Measurements from ENCODE around the gene PDGFD.

Gene PDGFD

DNA sequence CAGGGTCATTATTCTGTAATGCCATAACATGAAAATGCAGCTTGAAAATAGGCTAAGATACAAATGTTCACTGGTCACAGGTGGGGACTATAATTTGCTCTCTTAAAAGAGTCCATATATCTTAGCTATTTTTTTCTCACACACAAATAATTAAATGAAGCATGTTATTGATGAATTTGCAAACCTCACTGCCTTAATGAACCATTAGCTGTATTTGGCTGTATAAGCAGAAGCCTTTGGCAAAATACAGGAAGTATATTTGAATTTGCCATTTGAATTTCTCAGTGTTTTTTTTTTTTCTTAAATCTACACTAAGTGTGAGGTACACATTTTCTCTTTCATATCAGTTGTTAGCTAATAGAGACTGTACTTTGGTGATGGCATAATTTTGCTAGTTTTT is 88.9 kb downstream of the PDGFD start:
- Mint-ChIP-seq H3K27ac (no peak overlapping the region), H3K4me1 (no peaks in the 10 kb centered on the region), H3K9me3 (no peaks in the 10 kb centered on the region), H3K4me3 (no peak overlapping the region), H3K27me3 (ENCODE audit: low read depth, poor library complexity) (no peaks in the 10 kb centered on the region), H3K36me3 (ENCODE audit: low read depth) (no peaks in the 10 kb centered on the region)
- no peak for DNase-seq
- TF ChIP-seq, protein P1, sequence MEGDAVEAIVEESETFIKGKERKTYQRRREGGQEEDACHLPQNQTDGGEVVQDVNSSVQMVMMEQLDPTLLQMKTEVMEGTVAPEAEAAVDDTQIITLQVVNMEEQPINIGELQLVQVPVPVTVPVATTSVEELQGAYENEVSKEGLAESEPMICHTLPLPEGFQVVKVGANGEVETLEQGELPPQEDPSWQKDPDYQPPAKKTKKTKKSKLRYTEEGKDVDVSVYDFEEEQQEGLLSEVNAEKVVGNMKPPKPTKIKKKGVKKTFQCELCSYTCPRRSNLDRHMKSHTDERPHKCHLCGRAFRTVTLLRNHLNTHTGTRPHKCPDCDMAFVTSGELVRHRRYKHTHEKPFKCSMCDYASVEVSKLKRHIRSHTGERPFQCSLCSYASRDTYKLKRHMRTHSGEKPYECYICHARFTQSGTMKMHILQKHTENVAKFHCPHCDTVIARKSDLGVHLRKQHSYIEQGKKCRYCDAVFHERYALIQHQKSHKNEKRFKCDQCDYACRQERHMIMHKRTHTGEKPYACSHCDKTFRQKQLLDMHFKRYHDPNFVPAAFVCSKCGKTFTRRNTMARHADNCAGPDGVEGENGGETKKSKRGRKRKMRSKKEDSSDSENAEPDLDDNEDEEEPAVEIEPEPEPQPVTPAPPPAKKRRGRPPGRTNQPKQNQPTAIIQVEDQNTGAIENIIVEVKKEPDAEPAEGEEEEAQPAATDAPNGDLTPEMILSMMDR (IDR thresholded peaks at IDR 0.05) = no peak

DNA sequence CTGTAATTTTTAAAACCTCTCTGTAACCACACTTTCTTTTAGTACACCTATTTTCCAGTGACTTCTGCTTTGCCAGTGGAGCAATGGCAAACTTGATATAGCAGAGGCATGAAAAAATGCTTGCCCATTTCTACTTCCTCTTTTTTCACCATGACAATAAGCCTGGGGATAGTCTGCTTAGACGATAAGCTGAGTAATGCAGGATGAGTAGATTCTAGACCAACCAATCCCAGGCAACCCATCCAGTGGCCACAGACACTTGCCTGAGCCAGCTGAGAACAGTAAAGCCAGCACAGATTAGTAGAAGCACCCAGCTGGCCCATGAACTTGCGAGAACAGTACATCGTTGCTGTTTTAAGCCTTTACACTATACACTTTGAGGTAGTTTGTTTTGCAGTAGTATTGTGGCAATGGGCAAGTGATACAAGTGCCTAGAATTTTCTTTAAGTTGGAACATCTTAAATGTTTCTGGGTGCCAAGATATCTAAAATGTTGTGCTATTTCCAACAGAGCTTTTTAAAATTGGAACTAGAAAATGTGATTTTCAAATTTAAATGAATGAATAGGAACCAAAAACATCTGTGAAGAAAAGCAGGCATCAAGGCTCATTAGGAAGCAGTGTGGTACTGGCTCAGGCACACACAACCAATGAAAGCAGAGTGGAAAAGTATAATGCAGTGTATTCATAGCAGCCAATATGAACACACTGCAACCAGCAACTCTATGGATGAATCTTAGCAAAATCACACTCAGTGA is 89.8 kb downstream of the PDGFD start:
- no peaks in the 10 kb centered on the region for H3K4me1 Mint-ChIP-seq
- no peak overlapping the region for H3K4me3 Mint-ChIP-seq
- H3K36me3 Mint-ChIP-seq (ENCODE audit: low read depth) = no peaks in the 10 kb centered on the region
- H3K27me3 Mint-ChIP-seq (ENCODE audit: low read depth, poor library complexity) = no peaks in the 10 kb centered on the region
- DNase-seq = no peak
- no peak overlapping the region for H3K27ac Mint-ChIP-seq
- TF ChIP-seq, protein P1 (IDR thresholded peaks at IDR 0.05) = no peak
- no peaks in the 10 kb centered on the region for H3K9me3 Mint-ChIP-seq

DNA sequence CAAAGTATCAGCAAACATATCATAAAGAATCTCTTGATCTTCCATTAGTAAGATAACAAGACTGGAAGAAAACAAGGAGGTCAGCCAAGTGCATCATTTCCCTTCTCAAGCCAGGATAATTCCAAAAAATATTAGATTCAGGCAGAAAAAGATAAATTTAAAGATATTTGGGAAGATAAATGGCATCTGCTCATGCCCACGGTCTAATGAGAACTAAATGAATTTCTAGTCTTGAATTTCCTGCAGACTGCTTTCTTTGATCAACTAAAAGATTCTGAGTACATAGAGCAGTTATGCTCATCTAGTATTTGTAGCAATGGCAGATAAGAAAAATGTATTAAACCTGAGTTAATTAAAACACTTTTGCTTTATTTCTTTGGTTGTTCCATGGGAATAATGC is 96.4 kb downstream of the PDGFD start:
- H3K27ac Mint-ChIP-seq = no peak overlapping the region
- no peak overlapping the region for H3K4me3 Mint-ChIP-seq
- TF ChIP-seq, protein P1 (IDR thresholded peaks at IDR 0.05) = no peak
- H3K9me3 Mint-ChIP-seq = no peaks in the 10 kb centered on the region
- no peak for DNase-seq
- no peaks in the 10 kb centered on the region for H3K27me3 Mint-ChIP-seq (ENCODE audit: low read depth, poor library complexity)
- no peaks in the 10 kb centered on the region for H3K4me1 Mint-ChIP-seq
- H3K36me3 Mint-ChIP-seq (ENCODE audit: low read depth) = no peaks in the 10 kb centered on the region

DNA sequence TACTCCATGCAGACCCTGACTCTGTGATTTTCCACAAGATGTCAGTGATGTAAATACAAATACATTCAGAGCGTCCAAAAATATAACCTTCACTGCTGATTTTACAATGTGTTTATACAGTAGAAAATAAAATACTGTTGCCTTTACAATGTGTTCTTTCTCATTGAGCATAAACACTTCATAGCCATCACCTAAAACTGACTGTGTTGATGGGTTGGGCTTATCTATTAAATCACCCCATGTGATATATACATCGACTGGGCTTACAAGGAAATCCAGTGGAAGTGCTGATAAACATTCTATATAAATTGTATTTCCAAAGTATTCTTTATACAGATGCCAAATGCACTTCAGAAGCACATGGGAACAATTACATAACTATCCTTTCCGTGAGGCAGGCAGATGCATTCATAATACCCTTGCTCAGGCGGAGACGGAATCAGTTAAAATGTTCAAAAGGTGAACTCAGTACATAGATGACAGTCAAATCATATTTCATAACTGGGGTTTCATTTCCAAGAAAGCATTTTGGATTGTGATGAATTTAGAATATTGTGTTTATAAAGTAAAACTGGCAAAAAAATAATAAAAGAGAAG is 99.8 kb downstream of the PDGFD start:
- no peaks in the 10 kb centered on the region for H3K4me1 Mint-ChIP-seq
- H3K27ac Mint-ChIP-seq = no peak overlapping the region
- TF ChIP-seq, protein P1 (IDR thresholded peaks at IDR 0.05) = no peak
- DNase-seq = no peak
- no peak overlapping the region for H3K4me3 Mint-ChIP-seq
- no peaks in the 10 kb centered on the region for H3K9me3 Mint-ChIP-seq
- no peaks in the 10 kb centered on the region for H3K27me3 Mint-ChIP-seq (ENCODE audit: low read depth, poor library complexity)
- no peaks in the 10 kb centered on the region for H3K36me3 Mint-ChIP-seq (ENCODE audit: low read depth)

DNA sequence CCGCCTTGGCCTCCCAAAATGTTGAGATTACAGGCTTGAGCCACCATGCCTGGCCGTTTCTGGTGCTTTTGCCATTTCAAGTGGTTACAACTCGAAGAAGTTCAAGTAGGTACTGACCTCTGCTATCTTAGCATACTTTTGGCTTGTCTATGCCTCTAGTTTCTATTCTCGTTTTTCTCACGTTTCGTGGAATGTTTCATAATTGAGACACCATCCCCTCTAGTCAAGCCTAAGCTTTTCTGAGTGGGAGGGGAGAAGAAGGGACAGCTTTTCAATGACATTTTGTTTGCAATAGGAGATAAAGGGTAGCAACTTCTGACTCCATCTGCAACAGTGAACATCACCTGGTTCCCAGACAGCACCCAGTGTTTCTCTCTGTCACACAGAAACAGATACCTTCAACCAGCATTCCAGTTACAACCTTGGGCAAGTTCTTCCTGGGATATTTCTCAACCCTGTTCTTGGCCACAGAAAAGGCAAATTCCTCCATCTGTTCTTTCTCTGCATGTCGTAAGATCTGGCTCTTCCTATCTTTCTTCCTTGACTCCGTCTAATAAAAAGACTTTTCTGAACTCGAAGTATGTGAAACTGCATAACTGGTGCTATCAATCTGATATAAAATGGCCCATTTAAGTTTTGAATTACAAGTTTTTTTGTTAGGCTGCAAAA is 102.0 kb downstream of the PDGFD start:
- no peaks in the 10 kb centered on the region for H3K9me3 Mint-ChIP-seq
- H3K36me3 Mint-ChIP-seq (ENCODE audit: low read depth) = no peaks in the 10 kb centered on the region
- DNase-seq = no peak
- H3K27ac Mint-ChIP-seq = no peak overlapping the region
- no peaks in the 10 kb centered on the region for H3K4me1 Mint-ChIP-seq
- no peaks in the 10 kb centered on the region for H3K27me3 Mint-ChIP-seq (ENCODE audit: low read depth, poor library complexity)
- TF ChIP-seq, protein P1 (IDR thresholded peaks at IDR 0.05) = no peak
- no peak overlapping the region for H3K4me3 Mint-ChIP-seq
